Breast epithelium (tissue), 4 donors: ENCODE data around the gene MBD2. TPM values are rescaled to one million over a fixed set of nuclear protein-coding genes. Genes with fewer than 3 reads are reported as not detected.

Experiments
- DNase-seq, 2 donors: peaks; one replicate each; pipeline ENCODE4 v3.0.0-alpha.2; 2019; ENCODE audit warnings: low spot score in 2 of 2
- H3K27ac ChIP-seq, 2 donors: fragments of 200-600 bp; sonication (generic) in 1 of 2; one replicate each; pipeline ENCODE4 v1.5.1; 2016 to 2019; ENCODE audit warnings: mild to moderate bottlenecking in 1 of 2
- H3K27me3 ChIP-seq, 2 donors: fragments of 200-600 bp; sonication (generic) in 1 of 2; one replicate each; pipeline versions ENCODE4 v1.5.1 to v1.6.0; 2017 to 2019; ENCODE audit warnings: control low read depth in 1 of 2, mild to moderate bottlenecking in 1 of 2
- H3K36me3 ChIP-seq: fragments of 200-600 bp; one replicate; pipeline ENCODE4 v1.5.1; 2019
- H3K4me1 ChIP-seq, 2 donors: fragments of 200-600 bp; sonication (generic); one replicate each; pipeline ENCODE4 v1.5.1; 2016 to 2019; ENCODE audit warnings: control low read depth in 1 of 2
- H3K4me3 ChIP-seq, 3 donors: fragments of 200-600 bp; sonication (generic); 1 replicate in 2 of 3; 2 replicates in 1 of 3; pipeline ENCODE4 v1.5.1; 2016 to 2019; ENCODE audit warnings: mild to moderate bottlenecking in 3 of 3, moderate library complexity in 2 of 3
- H3K9me3 ChIP-seq, 2 donors: fragments of 200-600 bp; sonication (generic) in 1 of 2; one replicate each; pipeline ENCODE4 v1.5.1; 2016 to 2019; ENCODE audit warnings: control low read depth in 1 of 2
- CTCF ChIP-seq, 3 donors: fragments of 450-650 bp; IDR thresholded peaks; one replicate each; pipeline ENCODE4 v1.5.1; 2016 to 2017; ENCODE audit warnings: antibody characterized with exemption in 3 of 3, mild to moderate bottlenecking in 3 of 3, moderate library complexity in 3 of 3
- POLR2A ChIP-seq: fragments of 450-650 bp; IDR thresholded peaks from one replicate; pipeline ENCODE4 v1.6.1; 2016; ENCODE audit warnings: antibody characterized with exemption, mild to moderate bottlenecking, moderate library complexity
- POLR2AphosphoS5 ChIP-seq, 3 donors: sonication (generic); formaldehyde crosslinking; IDR thresholded peaks; one replicate each; pipeline ENCODE4 v1.6.1; 2017; ENCODE audit warnings: antibody characterized with exemption in 3 of 3
- intact Hi-C: fragments of 100-400 bp; cut with DNase I; formaldehyde crosslinking; loops from one replicate; pipeline ENCODE4 v1.15.1; 2023; ENCODE audit warnings: low total_unique reads
- total RNA-seq, 3 donors: library from RNA; depleted of rRNA; stranded (reverse); fragments of >200 nt; gene quantifications; one replicate each; pipeline ENCODE4 v1.1.0, GENCODE V29; 2016

MBD2 gene
- total RNA-seq, 3 donors from 2014 or later, result 46.2 to 61.9 (median 50.6) TPM

GRCh38 chr18:54242327-54242726, 17.9 kb upstream of the MBD2 start:
- TF ChIP-seq POLR2A (no peak), CTCF (IDR thresholded peaks at IDR 0.05) (no peak), POLR2AphosphoS5 (IDR thresholded peaks at IDR 0.05) (no peak)
- Histone ChIP-seq H3K36me3 (no peaks in the 10 kb centered on the region), H3K4me3 (no peak overlapping the region), H3K27me3 (no peaks in the 10 kb centered on the region), H3K9me3 (no peaks in the 10 kb centered on the region), H3K27ac (no peak overlapping the region), H3K4me1 (no peaks in the 10 kb centered on the region)
- DNase-seq, result no peak
- intact Hi-C loops, result no loop called here

GRCh38 chr18:54241483-54241882, 17.0 kb upstream of the MBD2 start:
- no peak for DNase-seq
- Histone ChIP-seq H3K4me1 (no peaks in the 10 kb centered on the region), H3K36me3 (no peaks in the 10 kb centered on the region), H3K27me3 (no peaks in the 10 kb centered on the region), H3K9me3 (no peaks in the 10 kb centered on the region), H3K27ac (no peak overlapping the region), H3K4me3 (no peak overlapping the region)
- no peak for TF ChIP-seq CTCF (IDR thresholded peaks at IDR 0.05)
- TF ChIP-seq POLR2AphosphoS5 (IDR thresholded peaks at IDR 0.05), result no peak
- no peak for TF ChIP-seq POLR2A
- intact Hi-C loops, result no loop called here

- peak in 1 of 2 donors; percentile 36 for DNase-seq
- H3K27ac ChIP-seq, result peak overlapping the region; percentile 3 to 33
Observed at GRCh38 chr18:54240629-54241107, 16.2 kb upstream of the MBD2 start.

GRCh38 chr18:54239601-54240000, 15.1 kb upstream of the MBD2 start:
- no peak for DNase-seq

More at GRCh38 chr18:54240629-54241107, 16.2 kb upstream of the MBD2 start:
- no peak for TF ChIP-seq CTCF (IDR thresholded peaks at IDR 0.05)
- TF ChIP-seq POLR2A, result no peak
- TF ChIP-seq POLR2AphosphoS5 (IDR thresholded peaks at IDR 0.05), result no peak
- no peaks in the 10 kb centered on the region for H3K36me3 ChIP-seq
- H3K4me1 ChIP-seq, result no peaks in the 10 kb centered on the region
- intact Hi-C loops, result no loop called here
- H3K27me3 ChIP-seq, result no peaks in the 10 kb centered on the region
- H3K4me3 ChIP-seq, result no peak overlapping the region
- no peaks in the 10 kb centered on the region for H3K9me3 ChIP-seq

GRCh38 chr18:54239091-54239490, 14.6 kb upstream of the MBD2 start:
- H3K36me3 ChIP-seq, result no peaks in the 10 kb centered on the region
- TF ChIP-seq POLR2A (no peak), POLR2AphosphoS5 (IDR thresholded peaks at IDR 0.05) (no peak), CTCF (IDR thresholded peaks at IDR 0.05) (no peak)
- no peak overlapping the region for H3K27ac ChIP-seq
- intact Hi-C loops, result no loop called here
- H3K9me3 ChIP-seq, result no peaks in the 10 kb centered on the region
- H3K4me3 ChIP-seq, result no peak overlapping the region
- DNase-seq, result no peak
- no peaks in the 10 kb centered on the region for H3K27me3 ChIP-seq
- H3K4me1 ChIP-seq, result no peaks in the 10 kb centered on the region

More at GRCh38 chr18:54239601-54240000, 15.1 kb upstream of the MBD2 start:
- Histone ChIP-seq H3K36me3 (no peaks in the 10 kb centered on the region), H3K9me3 (no peaks in the 10 kb centered on the region), H3K27me3 (no peaks in the 10 kb centered on the region), H3K27ac (no peak overlapping the region), H3K4me1 (no peaks in the 10 kb centered on the region), H3K4me3 (no peak overlapping the region)
- TF ChIP-seq CTCF (IDR thresholded peaks at IDR 0.05), result no peak
- TF ChIP-seq POLR2A, result no peak
- no peak for TF ChIP-seq POLR2AphosphoS5 (IDR thresholded peaks at IDR 0.05)
- intact Hi-C loops, result no loop called here
